HG02759 (cell line): ENCODE results near the gene ZBTB8B.
"Not testable (repeated sequence)": the region's sequence is repeated elsewhere in the genome, so short reads cannot be mapped to it uniquely, and the experiment has no call there.

Experiments used
- ATAC-seq: cut with Tn5 transposase; IDR thresholded peaks from one replicate; pipeline ENCODE4 v1.9.1; 2021; ENCODE audit warnings: mild to moderate bottlenecking, moderate library complexity; ENCODE audit not compliant: unreplicated experiment

The ZBTB8B gene

GRCh38 chr1:32464716-32465577, at the start of gene ZBTB8B:
ZBTB8B (plus strand) TSS chr1:32465072; CDS start chr1:32470625, 5,553 bp downstream.
- no peak for ATAC-seq

GRCh38 chr1:32421775-32422174, 43.1 kb upstream of the ZBTB8B start:
- no peak for ATAC-seq

GRCh38 chr1:32426489-32427255, 38.2 kb upstream of the ZBTB8B start:
- no peak for ATAC-seq

- ATAC-seq, result no peak
Observed at GRCh38 chr1:32427264-32427963, 37.5 kb upstream of the ZBTB8B start.

GRCh38 chr1:32431736-32432400, 33.0 kb upstream of the ZBTB8B start:
- no peak for ATAC-seq

- no peak for ATAC-seq
Observed at GRCh38 chr1:32438136-32438535, 26.7 kb upstream of the ZBTB8B start.

- ATAC-seq, result not testable (repeated sequence)
Observed at GRCh38 chr1:32438777-32439176, 26.1 kb upstream of the ZBTB8B start.

- ATAC-seq, result not testable (repeated sequence)
Observed at GRCh38 chr1:32441467-32441866, 23.4 kb upstream of the ZBTB8B start.

- ATAC-seq, result no peak
Observed at GRCh38 chr1:32447469-32448185, 17.2 kb upstream of the ZBTB8B start.

- not testable (repeated sequence) for ATAC-seq
Observed at GRCh38 chr1:32448186-32448772, 16.6 kb upstream of the ZBTB8B start.

- no peak for ATAC-seq
Observed at GRCh38 chr1:32448773-32449456, 16.0 kb upstream of the ZBTB8B start.

- ATAC-seq, result not testable (repeated sequence)
Observed at GRCh38 chr1:32449457-32449831, 15.4 kb upstream of the ZBTB8B start.

GRCh38 chr1:32454726-32455125, 10.1 kb upstream of the ZBTB8B start:
- ATAC-seq, result no peak

GRCh38 chr1:32455958-32456357, 8.9 kb upstream of the ZBTB8B start:
- no peak for ATAC-seq

- not testable (repeated sequence) for ATAC-seq
Observed at GRCh38 chr1:32458798-32459197, 6.1 kb upstream of the ZBTB8B start.

- not testable (repeated sequence) for ATAC-seq
Observed at GRCh38 chr1:32462977-32463376, 1.9 kb upstream of the ZBTB8B start.

- ATAC-seq, result no peak
Observed at GRCh38 chr1:32464191-32464715, 619 bp upstream of the ZBTB8B start.

GRCh38 chr1:32465578-32465933, 684 bp downstream of the ZBTB8B start:
- ATAC-seq, result no peak

- ATAC-seq, result no peak
Observed at GRCh38 chr1:32466761-32467160, 1.9 kb downstream of the ZBTB8B start.
